OCI-LY3 (cell line): Measurements from ENCODE around the gene ZCCHC24.

Experiments used
- H2AFZ ChIP-seq: fragments of 200-600, 300-600 bp; shearing (Covaris generic); 2 replicates; pipeline ENCODE4 v1.6.0; 2014; ENCODE audit warnings: antibody characterized with exemption, low read depth, low read length
- H3K27ac ChIP-seq: fragments of 200-600, 300-600 bp; sonication (generic); 2 replicates; pipeline ENCODE4 v1.5.1; 2014; ENCODE audit warnings: mild to moderate bottlenecking, low read length, moderate library complexity, mixed read lengths
- H3K27me3 ChIP-seq: fragments of 200-600, 300-600 bp; sonication (generic); 2 replicates; pipeline ENCODE4 v1.6.1; 2014; ENCODE audit warnings: low read depth, low read length, mixed read lengths
- H3K36me3 ChIP-seq: fragments of 200-600, 300-600 bp; sonication (generic); replicated peaks from 2 replicates; pipeline ENCODE3; 2014; ENCODE audit warnings: low read depth, low read length, mixed read lengths
- H3K4me1 ChIP-seq: fragments of 300-600, 200-600 bp; sonication (generic); 2 replicates; pipeline ENCODE4 v1.6.1; 2014; ENCODE audit warnings: low read length, mixed read lengths
- H3K4me2 ChIP-seq: fragments of 200-600, 300-600 bp; sonication (generic); 2 replicates; pipeline ENCODE4 v1.6.1; 2014; ENCODE audit warnings: low read length, mixed read lengths
- H3K4me3 ChIP-seq: fragments of 300-600, 200-600 bp; sonication (generic); 2 replicates; pipeline ENCODE4 v1.5.1; 2014; ENCODE audit warnings: antibody characterized with exemption, mild to moderate bottlenecking, low read length, moderate library complexity
- H3K79me2 ChIP-seq: fragments of 300-600, 200-600 bp; shearing (Covaris generic); 2 replicates; pipeline ENCODE4 v1.6.1; 2014; ENCODE audit warnings: mild to moderate bottlenecking, low read length, mixed read lengths
- H3K9ac ChIP-seq: fragments of 300-600, 200-600 bp; shearing (Covaris generic); 2 replicates; pipeline ENCODE4 v1.6.0; 2014; ENCODE audit warnings: mild to moderate bottlenecking, low read length, moderate library complexity
- H3K9me3 ChIP-seq: fragments of 200-600, 300-600 bp; shearing (Covaris generic); 2 replicates; pipeline ENCODE4 v1.6.1; 2014; ENCODE audit warnings: low read length, mixed read lengths; ENCODE audit not compliant: insufficient read depth
- H4K20me1 ChIP-seq: fragments of 200-600, 300-600 bp; sonication (generic); 2 replicates; pipeline ENCODE4 v1.6.1; 2016; ENCODE audit warnings: low read length, mixed read lengths; ENCODE audit not compliant: insufficient read depth
- CTCF ChIP-seq: fragments of 200-600, 300-600 bp; sonication (generic); IDR thresholded peaks from 2 replicates; pipeline ENCODE4 v1.5.1; 2014; ENCODE audit warnings: antibody characterized with exemption, low read length, low read depth
- EZH2phosphoT487 ChIP-seq: fragments of 200-600 bp; shearing (Covaris generic); IDR thresholded peaks from 2 replicates; pipeline ENCODE4 v1.6.1; 2018; ENCODE audit warnings: antibody characterized with exemption, mixed run types, low read depth

Gene ZCCHC24

DNA sequence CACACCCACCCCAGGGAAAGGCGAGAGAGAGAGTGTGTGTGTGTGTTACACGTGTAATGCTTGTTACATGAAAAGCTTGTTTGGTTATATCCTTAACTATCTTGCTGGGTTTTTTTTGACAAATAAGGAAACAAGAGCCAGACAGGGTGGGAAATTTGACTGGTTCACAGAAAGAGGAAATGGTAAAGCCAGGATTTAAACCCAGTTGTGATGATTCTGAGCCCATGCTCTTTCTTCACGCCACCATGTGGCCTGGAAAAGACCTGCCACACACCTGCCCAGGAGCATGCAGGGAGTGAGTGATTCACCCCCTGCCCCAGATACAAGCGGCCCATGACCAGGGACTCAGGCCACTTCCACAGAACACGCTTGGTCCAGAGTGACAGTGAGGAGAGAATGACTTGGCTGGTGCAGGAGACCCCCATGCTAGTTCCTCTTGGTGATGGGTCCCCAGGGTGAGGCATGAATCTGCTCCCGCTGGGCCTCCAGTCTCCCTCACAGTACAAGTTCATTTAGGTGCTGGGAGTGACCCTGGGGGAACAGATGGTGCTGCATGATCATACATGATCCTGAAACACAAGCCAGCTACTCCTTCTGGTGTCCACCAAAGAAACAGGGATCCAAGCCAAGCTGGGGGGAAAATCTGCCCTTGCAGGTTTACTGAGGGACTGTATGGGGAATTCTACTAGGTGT lies 45.9 kb upstream of the ZCCHC24 start:
- H2AFZ ChIP-seq, result peak overlapping the region; percentile 54; the same call in 1 of the 2 replicates
- H3K9ac ChIP-seq, result peak overlapping the region; percentile 36; the same call in 1 of the 2 replicates
- H3K27me3 ChIP-seq, result no peaks in the 10 kb centered on the region
- TF ChIP-seq CTCF (peak; percentile 43), EZH2phosphoT487 (no peak)
- H3K79me2 ChIP-seq, result no peaks in the 10 kb centered on the region
- H3K4me3 ChIP-seq, result peak overlapping the region; percentile 14; the same call in 1 of the 2 replicates
- H3K4me2 ChIP-seq, result peak overlapping the region; percentile 61
- peak overlapping the region; percentile 62 for H3K27ac ChIP-seq
- H3K36me3 ChIP-seq, result no peaks in the 10 kb centered on the region
- H3K9me3 ChIP-seq, result no peaks in the 10 kb centered on the region
- H4K20me1 ChIP-seq, result no peaks in the 10 kb centered on the region
- H3K4me1 ChIP-seq, result peaks cover 30% of the 10 kb centered on the region

GRCh38 chr10:79490400-79491142 lies 45.1 kb upstream of the ZCCHC24 start:
- TF ChIP-seq EZH2phosphoT487, result no peak
- TF ChIP-seq CTCF, result no peak
- H3K4me1 ChIP-seq, result peaks cover 30% of the 10 kb centered on the region
- H4K20me1 ChIP-seq, result no peaks in the 10 kb centered on the region
- peak overlapping the region; percentile 54; the same call in 1 of the 2 replicates for H2AFZ ChIP-seq
- no peaks in the 10 kb centered on the region for H3K79me2 ChIP-seq
- H3K4me2 ChIP-seq, result peak overlapping the region; percentile 61
- peak overlapping the region; percentile 35; the same call in 1 of the 2 replicates for H3K4me3 ChIP-seq
- peak overlapping the region; percentile 36; the same call in 1 of the 2 replicates for H3K9ac ChIP-seq
- H3K27ac ChIP-seq, result peak overlapping the region; percentile 62
- no peaks in the 10 kb centered on the region for H3K27me3 ChIP-seq
- H3K9me3 ChIP-seq, result no peaks in the 10 kb centered on the region
- no peaks in the 10 kb centered on the region for H3K36me3 ChIP-seq

DNA sequence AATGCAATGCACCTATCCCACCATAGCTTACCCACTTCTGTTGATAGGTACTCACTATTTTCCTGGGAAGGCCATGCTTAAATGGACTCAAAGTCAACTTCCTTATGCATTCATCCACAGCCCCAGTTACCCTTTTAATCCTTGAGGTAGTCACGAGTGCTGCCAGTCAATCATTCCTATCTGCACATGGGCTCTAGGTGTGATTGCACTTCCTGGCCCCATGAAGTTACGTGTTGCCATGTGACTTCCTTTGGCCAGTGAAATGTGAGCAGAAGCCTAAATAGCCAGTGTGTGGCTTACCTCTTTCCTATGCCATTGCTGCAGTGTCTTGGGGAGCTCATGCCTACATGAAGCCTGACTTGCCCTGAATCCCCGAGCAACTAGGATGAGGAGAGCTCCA lies 43.4 kb upstream of the ZCCHC24 start:
- Histone ChIP-seq H2AFZ (no peak overlapping the region), H3K9ac (no peak overlapping the region), H4K20me1 (no peaks in the 10 kb centered on the region), H3K36me3 (no peaks in the 10 kb centered on the region), H3K4me2 (no peak overlapping the region), H3K79me2 (no peaks in the 10 kb centered on the region), H3K4me1 (peaks cover 30% of the 10 kb centered on the region), H3K27ac (no peak overlapping the region), H3K4me3 (no peak overlapping the region), H3K27me3 (no peaks in the 10 kb centered on the region), H3K9me3 (no peaks in the 10 kb centered on the region)
- TF ChIP-seq EZH2phosphoT487 (no peak), CTCF (no peak)

- H2AFZ ChIP-seq, result no peak overlapping the region
- TF ChIP-seq CTCF (no peak), EZH2phosphoT487 (no peak)
Observed at GRCh38 chr10:79488336-79488735, 42.9 kb upstream of the ZCCHC24 start.

More at GRCh38 chr10:79488336-79488735, 42.9 kb upstream of the ZCCHC24 start:
- Histone ChIP-seq H3K9ac (no peak overlapping the region), H3K79me2 (no peaks in the 10 kb centered on the region), H3K4me1 (peaks cover 30% of the 10 kb centered on the region), H3K4me3 (no peak overlapping the region), H3K36me3 (no peaks in the 10 kb centered on the region), H3K27ac (no peak overlapping the region), H3K27me3 (no peaks in the 10 kb centered on the region), H3K9me3 (no peaks in the 10 kb centered on the region), H3K4me2 (no peak overlapping the region), H4K20me1 (no peaks in the 10 kb centered on the region)
